HepG2 (cell line): ENCODE data around the gene FAM222A. TPM values are rescaled to one million over a fixed set of nuclear protein-coding genes. Genes with fewer than 3 reads are reported as not detected.

Experiments
- ATAC-seq: fragments of 200-7000 bp; cut with Tn5 transposase; 3 replicates; pipeline ENCODE4 v1.9.1; 2020; ENCODE audit warnings: mild to moderate bottlenecking, moderate library complexity
- BruUV-seq: library from RNA; stranded (reverse); fragments of 400-500 nt; replicated peaks from 2 replicates; lab custom pipeline; 2021; lab: Mats Ljungman, UMichigan
- CTCF ChIA-PET: fragments of 300-600 bp; formaldehyde crosslinking; extraction: SDS; loops from one replicate; lab custom pipeline; 2021; ENCODE audit warnings: low total read pairs, inconsistent platforms, low intra/inter-chr PET ratio; lab: Yijun Ruan, JAX
- POLR2A ChIA-PET: fragments of 350-600 bp; sonication (Branson Sonifier 250); formaldehyde crosslinking; loops from one replicate; lab custom pipeline; 2020; ENCODE audit warnings: antibody characterized with exemption, inconsistent platforms; lab: Yijun Ruan, JAX
- DNase-seq: peaks from one replicate; pipeline ENCODE4 v3.0.0-alpha.2; 2015; ENCODE audit warnings: low spot score
- FAIRE-seq: peaks from 3 replicates; lab custom pipeline; 2011; peaks lifted over from hg19 to GRCh38; lab: Jason Lieb, UNC
- H2AFZ ChIP-seq: one replicate; pipeline ENCODE4 v1.6.1; 2011; ENCODE audit warnings: low read length, inconsistent platforms
- H3K27ac ChIP-seq: fragments of 300-600 bp; 3 replicates; pipeline ENCODE4 v1.8.0; 2011; ENCODE audit warnings: mixed run types, mild to moderate bottlenecking, mixed read lengths, low read length, inconsistent platforms; ENCODE audit not compliant: insufficient read depth; ENCODE audit errors: extremely low read length
- H3K27me3 ChIP-seq, 2 experiments: fragments of 200-600 bp in 1 of 2; 2 replicates in 1 of 2; 3 replicates in 1 of 2; pipeline versions ENCODE4 v1.6.0 to v1.8.0; 2011; ENCODE audit warnings: low read length in 2 of 2, mild to moderate bottlenecking in 2 of 2, moderate library complexity in 2 of 2, inconsistent platforms in 1 of 2; ENCODE audit not compliant: insufficient read depth in 2 of 2, control insufficient read depth in 1 of 2
- H3K36me3 ChIP-seq, 2 experiments: fragments of 200-600 bp in 1 of 2; replicated peaks in 1 of 2; 2 replicates in 1 of 2; 3 replicates in 1 of 2; pipeline versions ENCODE4 v1.5.1 to v1.8.0; 2011; ENCODE audit warnings: low read length in 2 of 2, inconsistent platforms in 1 of 2; ENCODE audit not compliant: insufficient read depth in 2 of 2, control insufficient read depth in 1 of 2
- H3K4me1 ChIP-seq: 2 replicates; pipeline ENCODE4 v1.5.1; 2012; ENCODE audit warnings: low read length, inconsistent platforms; ENCODE audit not compliant: insufficient read depth
- H3K4me2 ChIP-seq: 2 replicates; pipeline ENCODE4 v1.6.0; 2011; ENCODE audit warnings: low read depth, low read length, inconsistent platforms
- H3K4me3 ChIP-seq, 3 experiments: fragments of 200-600 bp in 1 of 3; sonication (generic), shearing (Covaris generic) in 1 of 3; replicated peaks in 1 of 3; 2 replicates each; pipeline ENCODE4 v1.5.1; 2011 to 2016; ENCODE audit warnings: low read length in 3 of 3, inconsistent platforms in 2 of 3, low read depth in 2 of 3, mild to moderate bottlenecking in 2 of 3, control low read depth in 1 of 3, mixed read lengths in 1 of 3; ENCODE audit not compliant: insufficient read depth in 1 of 3
- H3K79me2 ChIP-seq: one replicate; pipeline ENCODE4 v1.6.1; 2011; ENCODE audit warnings: low read length, inconsistent platforms; ENCODE audit not compliant: insufficient read depth
- H3K9ac ChIP-seq: 2 replicates; pipeline ENCODE4 v1.6.0; 2011; ENCODE audit warnings: mild to moderate bottlenecking, low read depth, low read length, inconsistent platforms; ENCODE audit not compliant: insufficient read depth
- H3K9me3 ChIP-seq: 2 replicates; pipeline ENCODE4 v1.5.1; 2012; ENCODE audit warnings: mild to moderate bottlenecking, low read length
- H4K20me1 ChIP-seq: 2 replicates; pipeline ENCODE4 v1.6.0; 2011; ENCODE audit warnings: inconsistent platforms, mild to moderate bottlenecking, low read length, moderate library complexity; ENCODE audit not compliant: insufficient read depth
- ERF ChIP-seq: IDR thresholded peaks from 2 replicates; pipeline ENCODE4 v1.6.1; 2018; ENCODE audit warnings: missing biosample characterization, missing genetic modification reagents
- GFI1 ChIP-seq: sonication (generic); formaldehyde crosslinking; IDR thresholded peaks from 2 replicates; pipeline ENCODE4 v1.5.0; 2020; ENCODE audit warnings: missing genetic modification reagents, mild to moderate bottlenecking, borderline replicate concordance
- GZF1 ChIP-seq: sonication (generic); formaldehyde crosslinking; IDR thresholded peaks from 2 replicates; pipeline ENCODE4 v1.5.1; 2020; ENCODE audit warnings: mild to moderate bottlenecking, missing genetic modification reagents
- HOXA9 ChIP-seq: sonication (generic); formaldehyde crosslinking; IDR thresholded peaks from 2 replicates; pipeline ENCODE4 v1.8.1; 2022; ENCODE audit warnings: missing genetic modification reagents, mild to moderate bottlenecking, moderate library complexity, borderline replicate concordance
- KLF11 ChIP-seq: IDR thresholded peaks from 2 replicates; pipeline ENCODE4 v1.6.1; 2016; ENCODE audit warnings: missing compliant biosample characterization
- NAIF1 ChIP-seq: sonication (generic); formaldehyde crosslinking; IDR thresholded peaks from 2 replicates; pipeline ENCODE4 v1.5.0; 2020; ENCODE audit warnings: mild to moderate bottlenecking, missing genetic modification reagents, borderline replicate concordance
- NCOA2 ChIP-seq: sonication (generic); formaldehyde crosslinking; IDR thresholded peaks from 2 replicates; pipeline ENCODE4 v1.8.0; 2022; ENCODE audit warnings: inconsistent platforms
- PRDM15 ChIP-seq: sonication (generic); formaldehyde crosslinking; IDR thresholded peaks from 2 replicates; pipeline ENCODE4 v1.4.0; 2020; ENCODE audit warnings: missing genetic modification reagents
- REST ChIP-seq, 2 experiments: IDR thresholded peaks; 2 replicates each; pipeline ENCODE4 v1.6.1; 2011 to 2012; ENCODE audit warnings: low read length in 2 of 2, borderline replicate concordance in 1 of 2, low read depth in 1 of 2, mild to moderate bottlenecking in 1 of 2, moderate library complexity in 1 of 2
- RFX1 ChIP-seq: fragments of 450-650 bp; IDR thresholded peaks from 2 replicates; pipeline ENCODE4 v1.6.1; 2017
- RFXAP ChIP-seq: sonication (generic); formaldehyde crosslinking; IDR thresholded peaks from 2 replicates; pipeline ENCODE4 v1.4.0; 2020; ENCODE audit warnings: missing genetic modification reagents, borderline replicate concordance
- SMYD3 ChIP-seq: sonication (generic); formaldehyde crosslinking; IDR thresholded peaks from 2 replicates; pipeline ENCODE4 v1.8.1; 2023; ENCODE audit warnings: mild to moderate bottlenecking, missing genetic modification reagents
- THAP11 ChIP-seq: IDR thresholded peaks from 2 replicates; pipeline ENCODE4 v1.6.1; 2016; ENCODE audit warnings: missing biosample characterization, missing genetic modification reagents
- TSC22D2 ChIP-seq: sonication (generic); formaldehyde crosslinking; IDR thresholded peaks from 2 replicates; pipeline ENCODE4 v1.5.1; 2020; ENCODE audit warnings: missing genetic modification reagents, mild to moderate bottlenecking, borderline replicate concordance
- ZNF703 ChIP-seq: sonication (generic); formaldehyde crosslinking; IDR thresholded peaks from 2 replicates; pipeline ENCODE4 v1.5.1; 2020; ENCODE audit warnings: missing genetic modification reagents, mild to moderate bottlenecking, moderate library complexity, borderline replicate concordance
- ZNF704 ChIP-seq: sonication (generic); formaldehyde crosslinking; IDR thresholded peaks from 2 replicates; pipeline ENCODE4 v1.8.1; 2023; ENCODE audit warnings: mild to moderate bottlenecking, inconsistent platforms, moderate library complexity, missing genetic modification reagents, borderline replicate concordance
- ZNF768 ChIP-seq: sonication (generic); formaldehyde crosslinking; IDR thresholded peaks from 2 replicates; pipeline ENCODE4 v1.4.0; 2020; ENCODE audit warnings: missing genetic modification reagents
- WGBS: methylation state at CpG from one replicate; pipeline ENCODE4 v1.1.6; 2017; ENCODE audit warnings: low lambda C conversion rate; 5-methylcytosine and 5-hydroxymethylcytosine counted together
- in situ Hi-C: cut with HindIII; loops from 2 replicates; pipeline ENCODE4 v1.10.0; 2017; ENCODE audit warnings: low pct_unique_long_range_greater_than_20kb; ENCODE audit not compliant: extremely low pct_ligation_motif_present
- intact Hi-C: fragments of 100-400 bp; cut with micrococcal nuclease; formaldehyde crosslinking; loops from one replicate; pipeline ENCODE4 v1.10.0; 2022; ENCODE audit not compliant: unreplicated experiment
- polyA plus RNA-seq, 8 experiments: library from polyadenylated mRNA; depleted of rRNA in 3 of 8; stranded (reverse) in 7 of 8; unstranded in 1 of 8; fragments of >200 nt; fragmentation: Illumina TruSeq in 4 of 8; extraction: Trizol in 4 of 8; gene quantifications; 2 replicates each; pipeline versions ENCODE4 v1.2.1 to v1.2.3, GENCODE V29; 2011 to 2016; ENCODE audit warnings: low read depth in 4 of 8, missing spikeins in 1 of 8, mixed read lengths in 1 of 8; ENCODE audit not compliant: insufficient read depth in 1 of 8
- total RNA-seq, 5 experiments: library from RNA; depleted of rRNA; stranded (reverse); fragments of >200 nt; fragmentation: Illumina TruSeq; extraction: Trizol; gene quantifications; 2 replicates each; pipeline ENCODE4 v1.2.3, GENCODE V29; 2016; ENCODE audit warnings: low read depth in 1 of 5

Gene FAM222A
- total and polyA plus RNA-seq, 2 of the 13 experiments (the other 11 are each of a cell fraction or from before 2014, with no cell fraction given): 2.7 to 9.6 TPM

- H4K20me1 ChIP-seq: no peaks in the 10 kb centered on the region
- H3K36me3 ChIP-seq: no peaks in the 10 kb centered on the region; a peak in 1 of 5 replicates
- ATAC-seq (no peak), FAIRE-seq (no peak), DNase-seq (peak; percentile 34)
- in situ Hi-C loops: no loop called here
- H3K9me3 ChIP-seq: no peaks in the 10 kb centered on the region
- no TSS peak for BruUV-seq
- ChIA-PET CTCF (no interaction called here), POLR2A (interaction anchor here (0.8 to 3.1 kb wide), 3 partner anchors 9 to 20 kb away, joined by 3 to 21 read pairs (median 6); no protein-coding TSS in a partner anchor)
- intact Hi-C loops: no loop called here
- H3K27ac ChIP-seq: peak overlapping the region; percentile 67
- 83% methylated on average over 7 of the region's 12 CpGs for WGBS
- H3K4me1 ChIP-seq: peaks cover 83% of the 10 kb centered on the region
- no peak overlapping the region for H3K4me3 ChIP-seq
- H3K79me2 ChIP-seq: peaks cover 10% of the 10 kb centered on the region
- H3K27me3 ChIP-seq: no peaks in the 10 kb centered on the region
- no peak overlapping the region for H3K9ac ChIP-seq
- H3K4me2 ChIP-seq: no peak overlapping the region
- H2AFZ ChIP-seq: no peak overlapping the region
- no peak for TF ChIP-seq ZNF704 (CRISPR knock-in tag)
- no peak for TF ChIP-seq THAP11 (CRISPR knock-in tag)
- no peak for TF ChIP-seq ZNF703 (CRISPR knock-in tag)
- TF ChIP-seq REST (IDR thresholded peaks at IDR 0.05; ENCODE audit: borderline replicate concordance in 1 of 2, low read depth in 1 of 2, low read length in 2 of 2): peak; percentile 97 to 98
- TF ChIP-seq HOXA9 (CRISPR knock-in tag): no peak
- peak; percentile 54; the same call in 1 of the 2 replicates for TF ChIP-seq RFX1
- no peak for TF ChIP-seq SMYD3 (CRISPR knock-in tag)
- TF ChIP-seq ERF (CRISPR knock-in tag): peak; percentile 47; the same call in 1 of the 2 replicates
- no peak for TF ChIP-seq NCOA2
- no peak for TF ChIP-seq NAIF1 (CRISPR knock-in tag)
- TF ChIP-seq KLF11 (CRISPR knock-in tag): no peak
- TF ChIP-seq RFXAP (CRISPR knock-in tag): no peak
- no peak for TF ChIP-seq PRDM15 (CRISPR knock-in tag)
- no peak for TF ChIP-seq TSC22D2 (CRISPR knock-in tag)
- TF ChIP-seq GZF1 (CRISPR knock-in tag): no peak
- peak; percentile 7; the same call in 1 of the 2 replicates for TF ChIP-seq GFI1 (CRISPR knock-in tag)
- peak; percentile 26; the same call in 1 of the 2 replicates for TF ChIP-seq ZNF768 (CRISPR knock-in tag)
Measured at GRCh38 chr12:109736552-109737108, 23.0 kb downstream of the FAM222A start.
